RPMI7951 (cell line): ENCODE results near the gene MYLIP. TPM values are rescaled to one million over a fixed set of nuclear protein-coding genes. Genes with fewer than 3 reads are reported as not detected.

ENCODE experiments used
- total RNA-seq: library from RNA; depleted of rRNA; stranded (reverse); fragments of >200 nt; shearing (Covaris generic); gene quantifications from 2 replicates; pipeline ENCODE4 v1.2.3, GENCODE V29; 2014; rRNA removed

MYLIP gene
- total RNA-seq, 1 experiment from 2014 or later: 10.0 TPM

Other genes with a start within 250 kb of the MYLIP start
- 33.5 and 34.9 TPM in 2 replicates for gene GMPR, start 109.5 kb downstream of the MYLIP start, total RNA-seq